PC-3 (cell line): ENCODE results near the gene PCCA.
"Not testable (repeated sequence)": the region's sequence is repeated elsewhere in the genome, so short reads cannot be mapped to it uniquely, and the experiment has no call there.

Source experiments
- EZH2 ChIP-seq: fragments of 300-600 bp; sonication (generic); IDR thresholded peaks from one replicate; pipeline ENCODE4 v1.6.1; 2017; ENCODE audit warnings: antibody characterized with exemption, mild to moderate bottlenecking, low read length; ENCODE audit not compliant: unreplicated experiment
- EZH2phosphoT487 ChIP-seq: fragments of 300-600 bp; sonication (generic); IDR thresholded peaks from 2 replicates; pipeline ENCODE4 v1.6.1; 2018; ENCODE audit warnings: mild to moderate bottlenecking, antibody characterized with exemption, low read length, borderline replicate concordance
- TF ChIP-seq, protein P1 (sequence below): fragments of 300-600 bp; sonication (generic); conservative IDR thresholded peaks from 2 replicates; pipeline ENCODE4 v1.5.1; 2017; ENCODE audit warnings: antibody characterized with exemption, low read depth, mild to moderate bottlenecking, low read length

DNA sequence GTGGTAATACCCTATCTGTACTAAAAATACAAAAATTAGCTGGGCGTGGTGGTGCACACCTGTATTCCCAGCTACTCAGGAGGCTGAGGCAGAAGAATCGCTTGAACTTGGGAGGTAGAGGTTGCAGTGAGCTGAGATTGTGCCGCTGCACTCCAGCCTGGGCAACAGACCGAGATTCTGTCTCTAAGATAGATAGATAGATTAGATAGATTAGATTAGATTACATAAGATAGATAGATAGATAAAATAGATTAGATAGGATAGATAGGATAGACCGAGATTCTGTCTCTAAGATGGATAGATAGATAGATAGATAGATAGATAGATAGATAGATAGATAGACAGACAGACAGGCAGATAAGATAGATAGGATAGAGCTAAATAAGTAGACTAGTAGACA is 435.8 kb downstream of the PCCA start:
- TF ChIP-seq, protein P1, sequence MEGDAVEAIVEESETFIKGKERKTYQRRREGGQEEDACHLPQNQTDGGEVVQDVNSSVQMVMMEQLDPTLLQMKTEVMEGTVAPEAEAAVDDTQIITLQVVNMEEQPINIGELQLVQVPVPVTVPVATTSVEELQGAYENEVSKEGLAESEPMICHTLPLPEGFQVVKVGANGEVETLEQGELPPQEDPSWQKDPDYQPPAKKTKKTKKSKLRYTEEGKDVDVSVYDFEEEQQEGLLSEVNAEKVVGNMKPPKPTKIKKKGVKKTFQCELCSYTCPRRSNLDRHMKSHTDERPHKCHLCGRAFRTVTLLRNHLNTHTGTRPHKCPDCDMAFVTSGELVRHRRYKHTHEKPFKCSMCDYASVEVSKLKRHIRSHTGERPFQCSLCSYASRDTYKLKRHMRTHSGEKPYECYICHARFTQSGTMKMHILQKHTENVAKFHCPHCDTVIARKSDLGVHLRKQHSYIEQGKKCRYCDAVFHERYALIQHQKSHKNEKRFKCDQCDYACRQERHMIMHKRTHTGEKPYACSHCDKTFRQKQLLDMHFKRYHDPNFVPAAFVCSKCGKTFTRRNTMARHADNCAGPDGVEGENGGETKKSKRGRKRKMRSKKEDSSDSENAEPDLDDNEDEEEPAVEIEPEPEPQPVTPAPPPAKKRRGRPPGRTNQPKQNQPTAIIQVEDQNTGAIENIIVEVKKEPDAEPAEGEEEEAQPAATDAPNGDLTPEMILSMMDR, result not testable (repeated sequence)
- TF ChIP-seq EZH2, EZH2phosphoT487: not testable (repeated sequence)
